Measurements from ENCODE around the gene TMED4.

Gene TMED4

DNA sequence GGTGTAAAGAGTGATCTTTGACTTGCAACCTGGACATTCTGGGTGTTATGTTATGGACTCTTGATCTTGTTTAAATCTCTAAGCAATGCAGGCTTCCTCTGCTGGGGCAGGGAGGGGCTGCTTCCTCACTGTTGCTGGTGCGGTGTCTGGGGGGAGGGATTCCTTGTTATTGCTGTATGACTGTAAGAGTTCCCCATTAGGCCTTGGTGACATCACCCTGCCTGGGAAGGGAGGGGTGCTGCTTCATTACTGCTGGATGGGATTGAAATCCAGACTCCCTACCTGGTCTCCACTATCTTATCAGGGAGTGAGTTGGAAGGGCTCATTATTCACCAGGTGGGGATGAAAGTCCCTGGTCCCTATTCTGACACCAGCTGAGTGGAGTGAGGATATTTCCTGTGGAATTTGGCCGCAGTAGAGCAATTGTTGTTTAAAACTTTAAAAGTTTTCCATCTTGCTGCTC, 33.1 kb upstream of the TMED4 start:
- H3K9me2 ChIP-seq (replicated peaks; ENCODE audit: insufficient read depth, low read length): no peaks in the 10 kb centered on the region
- peaks cover 10% of the 10 kb centered on the region; the same call in 1 of the 2 replicates for H4K20me1 ChIP-seq (ENCODE audit: insufficient read depth, low read length)
- TF ChIP-seq EZH2phosphoT487 (IDR thresholded peaks at IDR 0.05; ENCODE audit: low read length) (no peak), EZH2 (optimal IDR thresholded peaks at IDR 0.05; ENCODE audit: low read depth, low read length) (no peak), CTCF (IDR thresholded peaks at IDR 0.05; ENCODE audit: low read length) (no peak)
- no peaks in the 10 kb centered on the region for H3K27me3 ChIP-seq (replicated peaks; ENCODE audit: insufficient read depth, low read length)
- H3K4me2 ChIP-seq (ENCODE audit: low read depth, low read length): no peak overlapping the region
- H3K27ac ChIP-seq (ENCODE audit: low read length): no peak overlapping the region
- H3F3A ChIP-seq (ENCODE audit: insufficient read depth, low read length): peaks cover 8% of the 10 kb centered on the region; the same call in 1 of the 2 replicates
- no peak overlapping the region for H3K4me3 ChIP-seq (ENCODE audit: low read length)
- H3K36me3 ChIP-seq (replicated peaks; ENCODE audit: insufficient read depth, low read length): peaks cover 8% of the 10 kb centered on the region; the same call in 1 of the 2 replicates
- no peak overlapping the region for H2AFZ ChIP-seq (ENCODE audit: low read length)
- H3K9me3 ChIP-seq (replicated peaks; ENCODE audit: insufficient read depth, low read length): no peaks in the 10 kb centered on the region
- peaks cover 15% of the 10 kb centered on the region for H3K4me1 ChIP-seq (ENCODE audit: low read length)
- no peak overlapping the region for H3K9ac ChIP-seq (ENCODE audit: low read length)
- no peak for DNase-seq
- peaks cover 97% of the 10 kb centered on the region for H3K79me2 ChIP-seq (ENCODE audit: low read length)

- Histone ChIP-seq H3K27ac (ENCODE audit: low read length) (no peak overlapping the region; the same call in 1 of the 2 replicates), H3K4me3 (ENCODE audit: low read length) (no peak overlapping the region), H3K9me2 (replicated peaks; ENCODE audit: insufficient read depth, low read length) (no peaks in the 10 kb centered on the region), H3K9me3 (replicated peaks; ENCODE audit: insufficient read depth, low read length) (no peaks in the 10 kb centered on the region), H4K20me1 (ENCODE audit: insufficient read depth, low read length) (peaks cover 8% of the 10 kb centered on the region), H2AFZ (ENCODE audit: low read length) (no peak overlapping the region), H3K4me2 (ENCODE audit: low read depth, low read length) (no peak overlapping the region), H3K9ac (ENCODE audit: low read length) (no peak overlapping the region), H3K27me3 (replicated peaks; ENCODE audit: insufficient read depth, low read length) (no peaks in the 10 kb centered on the region), H3K79me2 (ENCODE audit: low read length) (peaks cover 80% of the 10 kb centered on the region), H3F3A (ENCODE audit: insufficient read depth, low read length) (peaks cover 18% of the 10 kb centered on the region), H3K4me1 (ENCODE audit: low read length) (no peaks in the 10 kb centered on the region; the same call in 1 of the 2 replicates), H3K36me3 (replicated peaks; ENCODE audit: insufficient read depth, low read length) (no peaks in the 10 kb centered on the region)
- TF ChIP-seq EZH2phosphoT487 (IDR thresholded peaks at IDR 0.05; ENCODE audit: low read length): no peak
- TF ChIP-seq CTCF (IDR thresholded peaks at IDR 0.05; ENCODE audit: low read length): no peak
- no peak for TF ChIP-seq EZH2 (optimal IDR thresholded peaks at IDR 0.05; ENCODE audit: low read depth, low read length)
- no peak for DNase-seq
These were observed 27.8 kb upstream of the TMED4 start for GRCh38 chr7:44609829-44610228.

- H3K4me3 ChIP-seq (ENCODE audit: low read length): no peak overlapping the region
- TF ChIP-seq EZH2 (optimal IDR thresholded peaks at IDR 0.05; ENCODE audit: low read depth, low read length) (no peak), CTCF (IDR thresholded peaks at IDR 0.05; ENCODE audit: low read length) (no peak), EZH2phosphoT487 (IDR thresholded peaks at IDR 0.05; ENCODE audit: low read length) (no peak)
These were observed 27.1 kb upstream of the TMED4 start for GRCh38 chr7:44608916-44609648.

More at GRCh38 chr7:44608916-44609648, 27.1 kb upstream of the TMED4 start:
- Histone ChIP-seq H3K9me3 (replicated peaks; ENCODE audit: insufficient read depth, low read length) (no peaks in the 10 kb centered on the region), H3K27me3 (replicated peaks; ENCODE audit: insufficient read depth, low read length) (no peaks in the 10 kb centered on the region), H3F3A (ENCODE audit: insufficient read depth, low read length) (peaks cover 18% of the 10 kb centered on the region), H4K20me1 (ENCODE audit: insufficient read depth, low read length) (peaks cover 4% of the 10 kb centered on the region), H3K36me3 (replicated peaks; ENCODE audit: insufficient read depth, low read length) (no peaks in the 10 kb centered on the region), H3K4me2 (ENCODE audit: low read depth, low read length) (no peak overlapping the region), H3K4me1 (ENCODE audit: low read length) (no peaks in the 10 kb centered on the region), H3K79me2 (ENCODE audit: low read length) (peaks cover 72% of the 10 kb centered on the region), H3K27ac (ENCODE audit: low read length) (no peak overlapping the region), H3K9ac (ENCODE audit: low read length) (no peak overlapping the region), H2AFZ (ENCODE audit: low read length) (no peak overlapping the region), H3K9me2 (replicated peaks; ENCODE audit: insufficient read depth, low read length) (no peaks in the 10 kb centered on the region)
- DNase-seq: no peak
